GM18951 (cell line): ENCODE data around the gene ARAP2.

Source experiments
- POLR2A ChIP-seq: IDR thresholded peaks from 4 replicates; pipeline ENCODE4 v1.6.1; 2011; ENCODE audit warnings: mild to moderate bottlenecking; ENCODE audit not compliant: insufficient read length, insufficient read depth; ENCODE audit errors: extremely low read depth
- in situ Hi-C: fragments of 300-500 bp; cut with MboI; formaldehyde crosslinking; loops from one replicate; pipeline ENCODE4 v1.12.0; 2022; ENCODE audit warnings: low sequenced_read_pairs, mixed read lengths, inconsistent platforms; ENCODE audit not compliant: unreplicated experiment

Gene ARAP2

GRCh38 chr4:36067116-36067515 lies 177.2 kb downstream of the ARAP2 start:
- in situ Hi-C loops: no loop called here
- TF ChIP-seq POLR2A: no peak

- TF ChIP-seq POLR2A: no peak
- in situ Hi-C loops: no loop called here
These were observed 178.9 kb downstream of the ARAP2 start for GRCh38 chr4:36065274-36065871.

- TF ChIP-seq POLR2A: no peak
- in situ Hi-C loops: no loop called here
These were observed 180.2 kb downstream of the ARAP2 start for GRCh38 chr4:36064117-36064516.

- no peak for TF ChIP-seq POLR2A
- in situ Hi-C loops: no loop called here
These were observed 188.2 kb downstream of the ARAP2 start for GRCh38 chr4:36056136-36056535.

GRCh38 chr4:36054694-36055422 lies 189.5 kb downstream of the ARAP2 start:
- no peak for TF ChIP-seq POLR2A
- in situ Hi-C loops: no loop called here

GRCh38 chr4:36053930-36054329 lies 190.4 kb downstream of the ARAP2 start:
- in situ Hi-C loops: no loop called here
- TF ChIP-seq POLR2A: no peak

- in situ Hi-C loops: no loop called here
- no peak for TF ChIP-seq POLR2A
These were observed 192.7 kb downstream of the ARAP2 start for GRCh38 chr4:36051634-36052033.

GRCh38 chr4:36046026-36046425 lies 198.3 kb downstream of the ARAP2 start:
- no peak for TF ChIP-seq POLR2A
- in situ Hi-C loops: no loop called here

GRCh38 chr4:36043901-36044300 lies 200.4 kb downstream of the ARAP2 start:
- in situ Hi-C loops: no loop called here
- TF ChIP-seq POLR2A: no peak

GRCh38 chr4:36043241-36043640 lies 201.1 kb downstream of the ARAP2 start:
- in situ Hi-C loops: no loop called here

GRCh38 chr4:36042122-36042970 lies 202.0 kb downstream of the ARAP2 start:
- in situ Hi-C loops: no loop called here
- TF ChIP-seq POLR2A: no peak

More at GRCh38 chr4:36043241-36043640, 201.1 kb downstream of the ARAP2 start:
- TF ChIP-seq POLR2A: no peak

- TF ChIP-seq POLR2A: no peak
- in situ Hi-C loops: no loop called here
These were observed 203.0 kb downstream of the ARAP2 start for GRCh38 chr4:36041340-36041739.

- in situ Hi-C loops: no loop called here
- no peak for TF ChIP-seq POLR2A
These were observed 205.3 kb downstream of the ARAP2 start for GRCh38 chr4:36039026-36039425.
